ENCODE measurements around the gene CSH2.

CSH2 gene

DNA sequence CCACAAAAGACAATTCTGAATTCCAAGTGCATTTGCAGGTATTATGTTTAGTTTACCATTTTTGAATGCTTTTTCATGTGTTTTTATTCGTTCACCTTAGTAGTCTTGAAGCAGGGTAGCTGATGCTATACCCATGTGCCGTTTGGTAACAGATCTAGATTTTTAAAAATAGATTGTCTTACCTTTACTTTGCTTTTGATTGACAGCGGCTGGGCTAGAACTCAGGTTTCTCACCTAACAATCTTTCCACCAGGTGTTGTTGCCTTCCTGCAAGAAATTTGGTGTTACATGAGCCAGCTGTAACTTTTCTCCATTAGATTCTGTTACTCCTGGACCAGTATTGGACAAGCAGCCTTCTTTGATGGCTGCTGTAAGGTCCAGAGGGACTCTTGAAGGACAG, 44.5 kb downstream of the CSH2 start:
- no CpG with 5 or more reads among the region's 3 CpGs for WGBS, 2 donors (ENCODE audit: extremely low coverage in 2 of 2, insufficient read length in 2 of 2, insufficient replicate concordance in 1 of 2)
- Histone ChIP-seq H3K27me3 (ENCODE audit: control insufficient read depth in 3 of 3, insufficient read depth in 3 of 3, low read depth in 1 of 3, low read length in 3 of 3) (no peaks in the 10 kb centered on the region), H2BK5ac (ENCODE audit: low read length) (no peak overlapping the region), H2AK5ac (ENCODE audit: low read depth, low read length) (no peak overlapping the region), H3K4me2 (ENCODE audit: insufficient read depth, low read length, poor library complexity, severe bottlenecking) (no peak overlapping the region), H4K91ac (ENCODE audit: low read depth, low read length, poor library complexity) (no peak overlapping the region), H4K8ac (ENCODE audit: low read depth, low read length) (no peak overlapping the region), H2BK120ac (ENCODE audit: low read depth, low read length) (no peak overlapping the region), H3K4ac (ENCODE audit: low read length) (no peak overlapping the region), H2AFZ (ENCODE audit: low read length) (no peak overlapping the region), H3K36me3 (replicated peaks in 1 of 2; ENCODE audit: control insufficient read depth in 2 of 2, insufficient read depth in 2 of 2, low read length in 2 of 2) (peaks cover 63 to 80% of the 10 kb centered on the region in 2 donors), H2BK12ac (ENCODE audit: low read length) (no peak overlapping the region), H3K23ac (ENCODE audit: low read depth, low read length, poor library complexity) (no peak overlapping the region), H3K4me1 (ENCODE audit: control insufficient read depth in 2 of 2, insufficient read depth in 1 of 2, low read depth in 1 of 2, low read length in 2 of 2) (peaks cover 8 to 12% of the 10 kb centered on the region in 2 donors), H3K14ac (ENCODE audit: low read length) (no peak overlapping the region), H3K9me3 (replicated peaks in 1 of 2; ENCODE audit: control insufficient read depth in 2 of 2, insufficient read depth in 1 of 2, low read depth in 1 of 2, low read length in 2 of 2) (no peaks in the 10 kb centered on the region), H2BK15ac (ENCODE audit: low read length) (no peak overlapping the region), H3K18ac (ENCODE audit: low read length) (no peak overlapping the region), H3K4me3 (ENCODE audit: low read length in 2 of 2) (peak overlapping the region in 1 of 2 donors; percentile 64), H3K79me1 (ENCODE audit: low read depth, low read length) (peaks cover 6% of the 10 kb centered on the region), H3K9ac (ENCODE audit: low read depth, low read length, poor library complexity) (no peak overlapping the region), H3K27ac (replicated peaks; ENCODE audit: low read length) (no peak overlapping the region)
- DNase-seq (ENCODE audit: low spot score) = no peak

DNA sequence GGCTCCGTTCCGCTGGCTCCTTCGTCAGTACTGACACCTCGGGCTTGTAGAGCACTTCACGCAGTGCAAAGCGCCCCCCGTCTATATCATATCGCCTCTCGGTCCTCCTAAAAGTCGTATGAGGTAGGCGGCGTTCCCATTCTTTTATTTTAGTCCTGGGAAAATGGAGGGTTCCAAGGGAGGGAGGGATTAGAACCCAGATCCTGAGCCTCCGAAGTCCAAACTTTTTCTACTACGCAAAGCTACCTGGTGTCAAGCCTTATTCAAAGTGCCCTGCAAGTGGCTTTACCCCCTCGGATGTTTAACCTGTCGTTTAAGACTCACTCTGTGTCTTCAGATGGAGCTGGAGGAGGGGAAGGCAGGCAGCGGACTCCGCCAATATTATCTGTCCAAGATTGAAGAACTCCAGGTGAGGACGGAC, 45.7 kb downstream of the CSH2 start:
- peaks cover 6% of the 10 kb centered on the region for H3K79me1 ChIP-seq (ENCODE audit: low read depth, low read length)
- peaks cover 60 to 80% of the 10 kb centered on the region in 2 donors for H3K36me3 ChIP-seq (replicated peaks in 1 of 2; ENCODE audit: control insufficient read depth in 2 of 2, insufficient read depth in 2 of 2, low read length in 2 of 2)
- H2BK120ac ChIP-seq (ENCODE audit: low read depth, low read length) = no peak overlapping the region
- H3K27ac ChIP-seq (replicated peaks; ENCODE audit: low read length) = peak overlapping the region; percentile 70
- peak overlapping the region; percentile 92 for H3K23ac ChIP-seq (ENCODE audit: low read depth, low read length, poor library complexity)
- peak overlapping the region; percentile 95 for H2AFZ ChIP-seq (ENCODE audit: low read length)
- H2AK5ac ChIP-seq (ENCODE audit: low read depth, low read length) = no peak overlapping the region
- H3K27me3 ChIP-seq (ENCODE audit: control insufficient read depth in 3 of 3, insufficient read depth in 3 of 3, low read depth in 1 of 3, low read length in 3 of 3) = no peaks in the 10 kb centered on the region
- peak overlapping the region; percentile 75 for H2BK5ac ChIP-seq (ENCODE audit: low read length)
- peak overlapping the region; percentile 86 for H3K4me2 ChIP-seq (ENCODE audit: insufficient read depth, low read length, poor library complexity, severe bottlenecking)
- peak overlapping the region; percentile 32 for H2BK15ac ChIP-seq (ENCODE audit: low read length)
- no peak overlapping the region for H4K91ac ChIP-seq (ENCODE audit: low read depth, low read length, poor library complexity)
- H2BK12ac ChIP-seq (ENCODE audit: low read length) = no peak overlapping the region
- no peak overlapping the region for H4K8ac ChIP-seq (ENCODE audit: low read depth, low read length)
- H3K9ac ChIP-seq (ENCODE audit: low read depth, low read length, poor library complexity) = peak overlapping the region; percentile 95
- H3K18ac ChIP-seq (ENCODE audit: low read length) = peak overlapping the region; percentile 97
- H3K4ac ChIP-seq (ENCODE audit: low read length) = no peak overlapping the region
- no peak overlapping the region for H3K14ac ChIP-seq (ENCODE audit: low read length)
- H3K9me3 ChIP-seq (replicated peaks in 1 of 2; ENCODE audit: control insufficient read depth in 2 of 2, insufficient read depth in 1 of 2, low read depth in 1 of 2, low read length in 2 of 2) = no peaks in the 10 kb centered on the region
- no CpG with 5 or more reads among the region's 19 CpGs for WGBS, 2 donors (ENCODE audit: extremely low coverage in 2 of 2, insufficient read length in 2 of 2, insufficient replicate concordance in 1 of 2)
- DNase-seq (ENCODE audit: low spot score) = no peak
- peak overlapping the region; percentile 64 to 97 for H3K4me3 ChIP-seq (ENCODE audit: low read length in 2 of 2)
- H3K4me1 ChIP-seq (ENCODE audit: control insufficient read depth in 2 of 2, insufficient read depth in 1 of 2, low read depth in 1 of 2, low read length in 2 of 2) = peaks cover 8 to 12% of the 10 kb centered on the region in 2 donors

DNA sequence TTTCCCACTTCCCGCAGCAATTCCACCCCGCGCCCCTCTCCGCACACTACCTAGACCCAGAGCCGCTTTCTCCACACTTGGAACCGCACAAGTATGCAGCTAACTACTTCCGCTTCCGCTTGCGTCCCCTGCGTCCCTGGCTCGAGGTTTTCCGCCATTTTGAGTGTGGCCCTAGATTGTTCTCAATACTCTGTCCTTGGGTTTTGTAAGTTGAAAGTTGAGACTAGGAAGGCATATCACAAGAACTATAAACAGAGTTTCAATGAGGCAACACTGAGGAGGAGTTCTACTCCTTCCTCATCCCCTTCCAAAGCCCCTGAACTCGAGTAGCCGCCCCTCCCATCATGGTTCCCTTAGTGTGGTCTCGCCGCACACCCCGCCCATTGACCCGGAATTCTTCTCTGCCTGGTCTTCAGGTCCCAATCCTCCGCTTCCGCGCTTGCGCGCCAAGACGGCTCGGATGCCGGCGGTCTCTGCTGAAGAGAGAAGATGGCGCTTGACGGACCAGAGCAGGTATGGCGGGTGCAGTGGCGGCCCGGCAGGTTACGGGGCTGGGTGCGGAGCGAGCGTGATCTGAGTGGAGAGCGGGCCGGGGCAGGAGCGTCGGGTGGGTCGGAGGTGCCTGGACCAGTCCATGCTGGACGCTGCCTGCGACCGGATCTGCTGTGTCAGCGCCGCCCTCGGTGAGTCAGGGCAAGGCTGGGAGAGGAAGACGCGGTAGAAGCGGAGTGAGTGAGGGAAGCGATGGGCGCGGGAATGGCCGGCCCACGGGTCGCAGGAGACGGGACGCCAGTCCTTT, 46.3 kb downstream of the CSH2 start, which contains the start of the genes FTSJ3 and PSMC5:
FTSJ3 (minus strand) TSS at position 662 of the 799 bp plus-strand sequence. CDS start 761 bp downstream, outside the sequence.
PSMC5 (plus strand) TSS at position 430 of the 799 bp plus-strand sequence; CDS start at position 490, 60 bp downstream.
- no peak within 1 kb of the TSS for H3K4ac ChIP-seq (ENCODE audit: low read length)
- no peak within 1 kb of the TSS for H2BK120ac ChIP-seq (ENCODE audit: low read depth, low read length)
- DNase-seq (ENCODE audit: low spot score) = peak; percentile 92
- H2BK15ac ChIP-seq (ENCODE audit: low read length) = peak within 1 kb of the TSS; percentile 32
- no peak within 1 kb of the TSS for H2BK12ac ChIP-seq (ENCODE audit: low read length)
- H2BK5ac ChIP-seq (ENCODE audit: low read length) = peak within 1 kb of the TSS; percentile 75
- H2AFZ ChIP-seq (ENCODE audit: low read length) = peak within 1 kb of the TSS; percentile 95
- peak within 1 kb of the TSS; percentile 92 for H3K23ac ChIP-seq (ENCODE audit: low read depth, low read length, poor library complexity)
- peaks cover 8 to 12% of the 10 kb centered on the region in 2 donors for H3K4me1 ChIP-seq (ENCODE audit: control insufficient read depth in 2 of 2, insufficient read depth in 1 of 2, low read depth in 1 of 2, low read length in 2 of 2)
- no peaks in the 10 kb centered on the region for H3K27me3 ChIP-seq (ENCODE audit: control insufficient read depth in 3 of 3, insufficient read depth in 3 of 3, low read depth in 1 of 3, low read length in 3 of 3)
- peak within 1 kb of the TSS; percentile 64 to 97 for H3K4me3 ChIP-seq (ENCODE audit: low read length in 2 of 2)
- H3K9ac ChIP-seq (ENCODE audit: low read depth, low read length, poor library complexity) = peak within 1 kb of the TSS; percentile 95
- peaks cover 6% of the 10 kb centered on the region for H3K79me1 ChIP-seq (ENCODE audit: low read depth, low read length)
- peak within 1 kb of the TSS; percentile 97 for H3K18ac ChIP-seq (ENCODE audit: low read length)
- peaks cover 58 to 80% of the 10 kb centered on the region in 2 donors for H3K36me3 ChIP-seq (replicated peaks in 1 of 2; ENCODE audit: control insufficient read depth in 2 of 2, insufficient read depth in 2 of 2, low read length in 2 of 2)
- H3K27ac ChIP-seq (replicated peaks; ENCODE audit: low read length) = peak within 1 kb of the TSS; percentile 72
- no peak within 1 kb of the TSS for H2AK5ac ChIP-seq (ENCODE audit: low read depth, low read length)
- no peaks in the 10 kb centered on the region for H3K9me3 ChIP-seq (replicated peaks in 1 of 2; ENCODE audit: control insufficient read depth in 2 of 2, insufficient read depth in 1 of 2, low read depth in 1 of 2, low read length in 2 of 2)
- no peak within 1 kb of the TSS for H3K14ac ChIP-seq (ENCODE audit: low read length)
- peak within 1 kb of the TSS; percentile 86 for H3K4me2 ChIP-seq (ENCODE audit: insufficient read depth, low read length, poor library complexity, severe bottlenecking)
- H4K91ac ChIP-seq (ENCODE audit: low read depth, low read length, poor library complexity) = no peak within 1 kb of the TSS
- no CpG with 5 or more reads among the region's 58 CpGs for WGBS, 2 donors (ENCODE audit: extremely low coverage in 2 of 2, insufficient read length in 2 of 2, insufficient replicate concordance in 1 of 2)
- H4K8ac ChIP-seq (ENCODE audit: low read depth, low read length) = peak within 1 kb of the TSS; percentile 66

DNA sequence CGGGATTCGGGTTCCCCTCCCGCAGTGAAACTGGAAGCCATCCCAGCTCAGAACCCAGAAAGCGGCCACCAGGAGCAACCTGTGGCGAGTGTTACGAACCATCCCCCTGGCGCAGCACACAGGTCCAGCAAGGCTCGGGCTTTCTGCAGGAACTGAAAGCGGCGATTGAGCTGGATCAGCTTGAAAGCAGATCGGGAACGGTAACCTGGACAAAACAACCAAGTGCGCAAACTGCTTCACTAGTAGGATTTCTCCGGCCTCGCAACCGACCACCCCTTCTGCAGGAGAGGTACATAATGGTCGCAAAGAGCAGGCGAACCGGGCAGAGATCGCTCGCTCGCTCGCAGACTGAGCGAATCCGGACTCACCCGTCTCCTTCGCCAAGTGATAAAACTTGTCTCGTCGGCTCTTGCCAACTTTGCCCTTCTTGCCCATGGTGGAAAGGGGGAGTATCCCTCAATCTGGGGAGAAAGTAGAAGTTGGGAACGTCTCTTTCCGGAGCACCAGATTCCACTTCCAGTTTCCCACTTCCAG, 46.9 kb downstream of the CSH2 start:
- no peak overlapping the region for H3K14ac ChIP-seq (ENCODE audit: low read length)
- no CpG with 5 or more reads among the region's 31 CpGs for WGBS, 2 donors (ENCODE audit: extremely low coverage in 2 of 2, insufficient read length in 2 of 2, insufficient replicate concordance in 1 of 2)
- peaks cover 57 to 80% of the 10 kb centered on the region in 2 donors for H3K36me3 ChIP-seq (replicated peaks in 1 of 2; ENCODE audit: control insufficient read depth in 2 of 2, insufficient read depth in 2 of 2, low read length in 2 of 2)

More for the DNA sequence above, 46.9 kb downstream of the CSH2 start:
- Histone ChIP-seq H4K91ac (ENCODE audit: low read depth, low read length, poor library complexity) (no peak overlapping the region), H2BK15ac (ENCODE audit: low read length) (no peak overlapping the region), H3K27ac (replicated peaks; ENCODE audit: low read length) (peak overlapping the region; percentile 29), H3K4me1 (ENCODE audit: control insufficient read depth in 2 of 2, insufficient read depth in 1 of 2, low read depth in 1 of 2, low read length in 2 of 2) (peaks cover 8 to 12% of the 10 kb centered on the region in 2 donors), H3K4me2 (ENCODE audit: insufficient read depth, low read length, poor library complexity, severe bottlenecking) (peak overlapping the region; percentile 67), H3K4ac (ENCODE audit: low read length) (no peak overlapping the region), H2AK5ac (ENCODE audit: low read depth, low read length) (no peak overlapping the region), H2BK5ac (ENCODE audit: low read length) (no peak overlapping the region), H3K4me3 (ENCODE audit: low read length in 2 of 2) (peak overlapping the region; percentile 64 to 97), H3K27me3 (ENCODE audit: control insufficient read depth in 3 of 3, insufficient read depth in 3 of 3, low read depth in 1 of 3, low read length in 3 of 3) (no peaks in the 10 kb centered on the region), H2BK12ac (ENCODE audit: low read length) (no peak overlapping the region), H3K23ac (ENCODE audit: low read depth, low read length, poor library complexity) (no peak overlapping the region), H2BK120ac (ENCODE audit: low read depth, low read length) (no peak overlapping the region), H2AFZ (ENCODE audit: low read length) (peak overlapping the region; percentile 95), H3K9me3 (replicated peaks in 1 of 2; ENCODE audit: control insufficient read depth in 2 of 2, insufficient read depth in 1 of 2, low read depth in 1 of 2, low read length in 2 of 2) (no peaks in the 10 kb centered on the region), H3K18ac (ENCODE audit: low read length) (no peak overlapping the region), H3K9ac (ENCODE audit: low read depth, low read length, poor library complexity) (peak overlapping the region; percentile 90), H3K79me1 (ENCODE audit: low read depth, low read length) (peaks cover 6% of the 10 kb centered on the region), H4K8ac (ENCODE audit: low read depth, low read length) (no peak overlapping the region)
- DNase-seq (ENCODE audit: low spot score) = no peak

Data from neuronal stem cell (in vitro differentiated cells).